AG10803 (cell line): ENCODE data around the gene NLRX1.
"Not testable (repeated sequence)": the region's sequence is repeated elsewhere in the genome, so short reads cannot be mapped to it uniquely, and the experiment has no call there.

Source experiments
- DNase-seq: peaks from one replicate; pipeline ENCODE4 v3.0.0; 2010; ENCODE audit warnings: low read depth
- H3K4me3 ChIP-seq: 2 replicates; pipeline ENCODE4 v1.5.1; 2011; ENCODE audit warnings: mild to moderate bottlenecking, low read length, control low read depth
- TF ChIP-seq, protein P1 (sequence below): conservative IDR thresholded peaks from 2 replicates; pipeline ENCODE4 v1.5.1; 2011; ENCODE audit warnings: mild to moderate bottlenecking, low read length, control low read depth, inconsistent platforms

The NLRX1 gene

DNA sequence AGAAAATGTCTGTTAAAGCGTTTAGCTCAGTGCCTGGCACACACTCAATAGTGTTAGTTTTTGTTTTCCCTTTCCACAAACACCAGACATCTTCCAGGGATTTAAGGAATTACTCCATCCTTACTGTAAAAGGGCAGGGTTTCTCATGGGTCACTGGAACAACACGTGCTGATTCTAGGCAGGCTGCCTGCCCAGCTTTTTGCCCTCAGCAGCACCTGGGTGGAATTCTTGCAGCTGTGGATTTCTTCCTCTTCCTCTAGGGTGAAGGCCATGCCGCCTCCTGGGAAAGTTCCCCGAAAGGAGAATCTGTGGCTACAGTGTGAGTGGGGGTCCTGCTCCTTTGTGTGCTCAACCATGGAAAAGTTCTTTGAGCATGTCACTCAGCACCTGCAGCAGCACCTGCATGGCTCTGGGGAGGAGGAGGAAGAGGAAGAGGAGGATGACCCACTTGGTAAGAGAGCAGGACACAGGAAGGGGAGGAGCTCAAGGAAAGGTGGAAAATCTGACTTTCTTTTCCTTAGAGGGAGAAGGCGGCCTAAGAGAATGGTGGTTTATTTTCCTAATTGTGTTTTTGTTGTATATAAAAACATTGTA is 41.8 kb upstream of the NLRX1 start:
- no peak overlapping the region for H3K4me3 ChIP-seq

DNA sequence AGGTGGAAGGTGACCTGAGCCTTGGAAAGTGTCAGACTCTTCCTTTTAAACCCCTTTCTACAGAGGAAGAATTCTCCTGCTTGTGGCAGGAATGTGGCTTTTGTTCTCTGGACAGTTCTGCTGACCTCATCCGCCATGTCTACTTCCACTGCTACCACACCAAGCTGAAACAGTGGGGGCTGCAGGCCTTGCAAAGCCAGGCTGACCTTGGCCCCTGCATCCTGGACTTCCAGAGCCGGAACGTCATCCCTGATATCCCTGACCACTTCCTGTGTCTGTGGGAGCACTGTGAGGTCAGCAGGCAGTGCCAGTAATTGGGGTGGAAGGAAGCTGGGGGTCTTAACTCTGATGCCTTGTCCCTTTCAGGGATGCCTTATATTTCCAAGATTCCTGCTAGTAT is 37.9 kb upstream of the NLRX1 start:
- H3K4me3 ChIP-seq, result no peak overlapping the region
- DNase-seq, result no peak
- TF ChIP-seq, protein P1, sequence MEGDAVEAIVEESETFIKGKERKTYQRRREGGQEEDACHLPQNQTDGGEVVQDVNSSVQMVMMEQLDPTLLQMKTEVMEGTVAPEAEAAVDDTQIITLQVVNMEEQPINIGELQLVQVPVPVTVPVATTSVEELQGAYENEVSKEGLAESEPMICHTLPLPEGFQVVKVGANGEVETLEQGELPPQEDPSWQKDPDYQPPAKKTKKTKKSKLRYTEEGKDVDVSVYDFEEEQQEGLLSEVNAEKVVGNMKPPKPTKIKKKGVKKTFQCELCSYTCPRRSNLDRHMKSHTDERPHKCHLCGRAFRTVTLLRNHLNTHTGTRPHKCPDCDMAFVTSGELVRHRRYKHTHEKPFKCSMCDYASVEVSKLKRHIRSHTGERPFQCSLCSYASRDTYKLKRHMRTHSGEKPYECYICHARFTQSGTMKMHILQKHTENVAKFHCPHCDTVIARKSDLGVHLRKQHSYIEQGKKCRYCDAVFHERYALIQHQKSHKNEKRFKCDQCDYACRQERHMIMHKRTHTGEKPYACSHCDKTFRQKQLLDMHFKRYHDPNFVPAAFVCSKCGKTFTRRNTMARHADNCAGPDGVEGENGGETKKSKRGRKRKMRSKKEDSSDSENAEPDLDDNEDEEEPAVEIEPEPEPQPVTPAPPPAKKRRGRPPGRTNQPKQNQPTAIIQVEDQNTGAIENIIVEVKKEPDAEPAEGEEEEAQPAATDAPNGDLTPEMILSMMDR, result no peak

More for the DNA sequence above, 41.8 kb upstream of the NLRX1 start:
- TF ChIP-seq, protein P1, result no peak
- DNase-seq, result no peak

DNA sequence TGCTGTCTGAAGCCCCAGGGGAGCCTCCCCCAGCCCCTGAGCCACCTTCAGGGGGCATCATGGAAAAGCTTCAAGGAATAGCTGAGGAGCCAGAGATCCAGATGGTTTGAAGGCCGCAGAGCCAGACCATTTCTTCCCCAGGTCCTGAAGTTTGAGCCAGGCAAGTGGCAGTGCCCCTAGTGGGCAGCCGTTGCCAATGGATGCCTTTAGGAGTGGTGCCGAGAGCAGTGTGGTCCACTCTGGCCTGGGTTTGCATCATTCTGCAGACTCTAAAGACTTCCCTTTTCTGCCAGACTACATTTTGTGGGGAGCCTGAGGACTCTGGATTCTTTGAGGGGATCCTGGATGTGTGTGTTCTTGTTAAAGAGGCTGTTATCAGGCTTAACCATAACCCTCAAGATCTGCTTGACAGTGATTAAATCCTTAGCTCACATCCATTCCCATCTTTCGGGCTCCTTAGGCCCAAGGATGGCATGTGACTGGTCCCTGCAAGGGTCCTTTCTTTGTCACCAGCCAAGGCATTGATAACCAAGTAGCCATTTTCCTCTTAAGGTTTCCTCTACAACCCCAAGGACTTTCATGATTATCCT is 34.0 kb upstream of the NLRX1 start:
- no peak for DNase-seq
- TF ChIP-seq, protein P1, result peak; percentile 46

DNA sequence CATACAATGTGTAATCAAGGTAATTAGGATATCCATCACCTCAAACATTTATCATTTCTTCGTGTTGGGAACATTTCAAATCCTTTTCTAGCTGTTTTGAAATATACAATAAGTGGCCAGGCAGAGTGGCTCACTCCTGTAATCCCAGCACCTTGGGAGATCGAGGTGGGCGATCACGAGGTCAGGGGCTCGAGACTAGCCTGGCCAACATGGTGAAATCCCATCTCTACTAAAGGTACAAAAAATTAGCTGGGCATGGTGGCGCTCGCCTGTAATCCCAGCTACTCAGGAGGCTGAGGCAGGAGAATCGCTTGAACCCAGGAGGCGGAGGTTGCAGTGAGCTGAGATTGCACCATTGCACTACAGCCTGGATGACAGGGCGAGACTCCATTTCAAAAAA is 29.2 kb upstream of the NLRX1 start:
- DNase-seq, H3K4me3 ChIP-seq: not testable (repeated sequence)

More for the DNA sequence above, 34.0 kb upstream of the NLRX1 start:
- H3K4me3 ChIP-seq, result no peak overlapping the region

DNA sequence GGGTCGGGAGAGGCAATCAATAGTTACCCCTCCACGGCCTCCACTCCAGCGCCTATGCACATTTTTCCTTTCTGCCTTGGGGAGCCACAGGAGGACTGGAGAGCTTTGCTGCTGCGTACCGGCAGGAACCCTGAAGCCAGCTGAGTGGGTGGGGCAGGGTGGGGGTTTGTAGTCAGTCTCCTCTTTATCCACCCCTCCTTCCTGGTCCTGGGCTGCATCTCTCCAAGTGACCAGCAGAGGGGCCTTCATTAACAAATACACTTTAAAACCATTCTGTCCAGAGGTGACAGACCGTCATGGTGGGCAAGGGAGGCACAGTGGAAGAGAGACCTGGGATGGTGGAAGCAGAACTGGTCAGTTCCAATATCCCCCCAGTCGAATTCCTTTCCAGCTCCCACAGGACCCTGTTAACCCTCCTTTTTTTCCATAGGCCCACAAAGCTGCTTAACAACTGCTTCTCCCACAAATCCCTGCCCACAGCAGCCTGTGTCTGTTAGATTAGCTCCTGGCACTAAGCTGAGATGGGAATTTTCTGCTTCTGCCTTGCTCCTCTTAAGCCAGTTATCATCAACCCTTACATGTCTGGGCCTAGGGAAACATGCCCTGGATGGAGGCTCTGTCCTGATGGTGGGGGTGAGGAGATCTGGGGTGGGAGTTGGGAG is 23.6 kb upstream of the NLRX1 start:
- peak; percentile 67 for DNase-seq
- no peak overlapping the region for H3K4me3 ChIP-seq
- TF ChIP-seq, protein P1, result peak; percentile 69

DNA sequence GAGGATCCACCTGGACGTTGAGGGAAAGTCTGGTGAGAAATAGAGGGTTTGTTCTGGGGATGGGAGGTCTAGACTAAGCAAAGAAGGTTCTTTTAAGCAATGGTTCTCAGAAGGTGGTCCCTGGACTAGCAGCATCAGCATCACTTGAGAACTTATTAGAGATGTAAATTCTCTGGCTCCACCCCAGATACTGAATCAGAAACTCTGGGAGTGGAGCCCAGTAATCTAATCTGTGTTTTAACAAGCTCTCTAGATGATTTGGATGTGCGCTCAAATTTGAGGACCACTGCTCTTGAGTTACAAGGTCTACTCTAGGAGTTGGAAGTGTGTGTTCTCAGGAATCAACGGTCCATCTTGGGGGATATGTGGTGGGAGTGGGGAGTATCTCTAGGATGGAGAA is 23.0 kb upstream of the NLRX1 start:
- DNase-seq, result no peak
- no peak overlapping the region for H3K4me3 ChIP-seq
- TF ChIP-seq, protein P1, result no peak

DNA sequence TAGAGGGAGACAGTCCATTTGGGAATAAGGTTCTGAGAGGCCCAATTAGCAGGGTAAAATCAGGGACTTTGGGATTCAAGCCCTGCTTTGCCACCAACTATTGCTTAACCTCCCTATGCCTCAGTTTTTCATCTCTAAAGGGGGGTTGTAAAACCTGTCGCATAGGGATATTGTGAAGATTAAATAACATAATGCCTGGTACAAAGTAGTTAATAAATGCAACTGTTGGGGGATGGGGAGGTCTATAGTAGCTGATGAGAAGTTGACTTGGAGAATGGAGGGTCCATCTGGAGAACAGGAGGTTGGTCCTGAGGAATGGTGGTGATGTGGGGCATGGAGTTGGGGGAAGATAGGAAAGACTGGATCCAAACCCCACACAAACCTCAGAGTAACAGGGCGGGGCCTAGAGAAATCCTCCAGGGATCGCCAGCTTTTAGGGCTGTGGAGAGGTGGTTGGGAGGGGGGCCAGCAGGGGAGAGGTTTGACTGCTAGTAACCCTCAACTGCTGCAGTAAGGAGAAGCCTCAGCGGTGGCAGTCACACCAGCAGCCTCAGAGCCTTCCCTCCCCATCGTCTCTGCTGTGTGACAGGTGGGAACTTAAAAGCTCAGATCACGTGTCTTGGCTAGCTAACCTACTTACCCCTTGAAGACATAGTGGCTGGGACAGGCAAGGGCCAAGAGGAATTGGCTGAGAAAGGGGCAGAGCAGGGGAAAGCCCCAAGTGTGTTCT is 20.8 kb upstream of the NLRX1 start:
- TF ChIP-seq, protein P1, result no peak
- DNase-seq, result no peak
- no peak overlapping the region for H3K4me3 ChIP-seq
